ENCODE data around the gene LAIR2.

GRCh38 chr19:54485851-54486250 lies 16.8 kb upstream of the LAIR2 start:
- TF ChIP-seq POLR2AphosphoS5 (IDR thresholded peaks at IDR 0.05) = no peak
- TF ChIP-seq CTCF (IDR thresholded peaks at IDR 0.05) = no peak
- no peak for TF ChIP-seq POLR2A (IDR thresholded peaks at IDR 0.05)
